Activated gamma-delta T cell treated with Interleukin-2 at 50 U/mL for 16 hours (primary cell): ENCODE results near the gene HOXD4.

Experiments used
- DNase-seq: peaks from one replicate; pipeline ENCODE4 v3.0.0-alpha.2; 2020

HOXD4 gene

DNA sequence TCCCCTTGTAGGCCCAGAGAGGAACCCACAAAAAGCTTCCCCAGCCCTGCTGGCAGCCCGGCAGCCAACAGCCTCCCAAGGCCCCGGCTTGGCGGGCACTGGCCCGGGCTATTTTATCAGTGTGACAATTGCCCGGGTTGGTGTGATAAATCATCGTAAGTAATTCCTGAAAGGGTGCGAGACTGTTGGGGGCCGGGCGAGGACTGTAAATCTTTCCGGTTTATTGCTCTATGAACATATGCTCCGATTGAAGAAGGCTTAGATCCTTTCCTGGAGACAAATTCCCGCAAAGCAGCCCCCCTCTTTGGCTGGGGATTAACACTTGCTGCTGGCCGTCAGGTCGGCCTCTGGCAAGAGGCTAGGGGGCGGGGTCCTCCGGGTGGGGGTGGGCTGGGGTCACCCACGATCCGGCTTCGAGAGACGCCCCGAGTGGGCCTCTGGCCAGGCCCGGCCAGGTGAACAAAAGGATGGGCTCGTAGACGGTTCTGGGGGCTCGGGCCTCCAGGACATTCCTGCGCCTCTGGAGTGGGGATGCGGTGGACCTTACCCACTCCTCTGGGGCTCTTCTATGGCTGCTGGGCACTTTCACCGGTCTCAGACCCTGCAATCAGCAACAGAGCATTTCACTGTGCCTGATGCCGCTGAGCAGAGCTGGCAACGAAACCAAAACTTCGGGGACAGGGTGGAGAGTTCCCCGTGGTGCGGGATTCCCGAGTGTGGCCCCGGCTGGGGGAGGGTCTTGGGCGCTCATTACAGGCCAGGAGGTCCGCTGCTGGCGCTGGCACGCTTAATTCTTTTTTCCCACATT is 7.7 kb downstream of the HOXD4 start:
- no peak for DNase-seq

DNA sequence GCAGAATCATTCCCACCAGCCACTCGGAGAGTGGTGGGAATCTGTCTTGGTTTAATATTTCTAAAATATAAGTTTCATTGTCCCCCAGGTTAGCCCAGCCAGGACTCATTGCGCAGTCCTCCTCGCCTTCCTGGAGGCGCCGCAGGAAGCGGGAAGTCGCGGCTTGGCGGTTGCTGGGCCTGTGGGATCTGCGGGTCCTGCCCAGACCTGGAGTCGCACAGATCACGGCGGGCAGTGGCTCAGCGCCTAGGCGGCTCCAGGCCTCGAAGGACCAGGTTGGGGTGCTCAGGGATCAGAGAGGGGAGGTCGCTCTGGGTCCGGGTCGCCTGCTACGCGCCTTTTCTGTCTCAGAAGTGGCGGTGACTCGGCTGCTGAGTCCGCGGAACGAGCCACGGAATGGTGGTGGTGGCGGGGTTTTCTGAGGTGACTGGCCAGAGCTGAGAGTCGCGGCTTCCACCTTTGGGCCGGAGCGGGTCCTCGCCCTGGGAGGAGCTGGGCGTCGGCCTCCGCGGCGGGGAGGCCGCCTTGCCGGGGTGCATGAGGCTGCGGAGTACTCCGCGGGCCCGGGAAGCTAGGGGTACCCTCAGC is 8.4 kb downstream of the HOXD4 start:
- DNase-seq = no peak

DNA sequence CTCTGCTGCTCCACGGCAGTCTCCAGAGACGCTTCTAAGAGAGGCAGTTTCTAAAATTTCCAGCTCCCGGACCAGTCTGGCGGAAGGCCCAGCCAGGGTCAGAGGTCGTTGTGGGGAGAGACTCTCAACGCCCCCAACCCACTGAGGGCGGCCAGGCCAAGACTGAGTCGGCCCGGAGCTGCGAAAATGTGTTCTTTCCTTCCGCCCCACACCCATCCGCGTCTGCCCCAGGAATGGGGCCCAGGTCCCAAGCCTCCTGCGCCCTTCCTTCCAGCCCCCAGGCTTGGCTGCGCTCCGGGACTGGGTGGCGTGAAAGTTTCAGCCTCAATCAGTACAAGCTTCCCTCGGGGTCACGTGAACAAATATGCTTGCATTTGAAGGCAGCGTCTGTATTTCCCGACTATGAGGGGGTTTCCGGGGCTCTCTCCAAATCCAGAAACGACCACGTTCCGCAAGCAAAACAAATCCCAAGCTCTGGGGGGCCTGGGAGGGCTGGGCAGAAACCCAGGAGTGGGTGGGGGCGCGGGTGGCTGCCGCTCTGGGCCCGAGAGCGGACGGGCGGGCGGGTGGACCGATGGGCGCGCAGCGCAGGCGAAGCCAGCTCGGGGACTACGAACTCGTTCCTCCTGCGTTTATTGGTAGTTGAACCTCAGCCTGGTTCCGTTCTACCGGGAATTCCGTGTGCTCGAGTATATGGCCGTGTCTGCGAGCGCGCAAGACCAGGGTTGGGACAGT is 9.1 kb downstream of the HOXD4 start:
- no peak for DNase-seq

GRCh38 chr2:176160986-176161824 is 9.9 kb downstream of the HOXD4 start:
- DNase-seq = no peak

DNA sequence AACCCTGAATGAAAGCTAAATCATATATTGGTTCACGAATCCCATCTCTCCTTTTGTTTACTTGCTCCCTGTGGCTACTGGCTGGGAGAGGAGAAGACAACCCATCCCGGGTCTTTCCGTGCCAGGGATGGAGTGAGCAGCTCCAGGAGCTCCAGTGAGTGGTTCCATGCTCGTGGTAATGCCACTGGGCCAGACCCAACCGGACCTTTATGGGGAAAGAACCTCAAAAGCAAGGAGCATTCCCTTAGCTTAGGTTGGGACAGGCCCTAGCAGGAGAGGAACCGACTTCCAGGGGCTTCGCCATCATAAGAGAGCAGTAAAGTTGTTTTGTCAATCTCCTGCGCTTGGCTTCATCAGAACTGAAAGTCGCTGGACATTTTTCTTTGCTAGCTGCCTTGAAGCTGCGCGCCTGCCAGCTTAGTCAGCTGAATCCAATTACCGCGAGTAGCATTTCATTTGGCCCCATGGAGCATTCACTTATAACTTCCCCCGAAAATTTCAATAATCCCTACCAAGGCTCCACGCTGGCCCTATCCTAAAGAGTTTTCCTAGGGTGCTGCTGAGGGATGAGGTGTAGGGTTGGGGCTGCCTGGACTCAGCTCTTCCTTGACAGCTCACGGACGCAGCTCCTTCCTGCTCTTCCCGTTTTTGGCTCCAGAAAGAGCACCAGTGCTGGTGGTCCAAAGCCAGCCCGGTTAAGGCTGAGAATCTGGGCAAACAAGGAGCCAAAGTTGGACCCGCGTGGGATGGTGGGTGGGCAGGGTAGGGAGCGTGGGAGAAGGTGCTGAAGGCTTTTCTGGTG is 10.7 kb downstream of the HOXD4 start:
- no peak for DNase-seq

GRCh38 chr2:176162911-176163671 is 11.7 kb downstream of the HOXD4 start:
- no peak for DNase-seq

- DNase-seq = no peak
Observed at GRCh38 chr2:176163672-176164056, 12.3 kb downstream of the HOXD4 start.

DNA sequence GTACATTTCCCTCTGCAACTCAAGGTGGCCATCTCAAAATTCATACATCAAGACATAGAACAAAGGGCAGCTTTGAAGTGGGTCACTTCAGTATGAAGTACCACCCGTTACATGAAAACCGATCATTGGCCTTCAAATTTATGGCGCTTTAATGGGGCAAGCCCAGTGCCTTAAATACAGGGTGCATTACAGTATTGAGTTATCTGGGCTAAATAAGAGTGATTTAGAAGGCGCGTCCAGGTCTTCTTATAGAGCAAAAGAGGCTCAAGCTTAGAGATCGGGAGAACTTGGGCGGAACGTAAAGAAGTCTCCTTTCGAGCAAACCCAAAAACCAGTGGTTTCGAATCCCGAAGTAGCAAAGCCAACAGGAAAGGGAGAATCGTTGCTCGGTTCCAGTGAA is 12.9 kb downstream of the HOXD4 start:
- DNase-seq = no peak

DNA sequence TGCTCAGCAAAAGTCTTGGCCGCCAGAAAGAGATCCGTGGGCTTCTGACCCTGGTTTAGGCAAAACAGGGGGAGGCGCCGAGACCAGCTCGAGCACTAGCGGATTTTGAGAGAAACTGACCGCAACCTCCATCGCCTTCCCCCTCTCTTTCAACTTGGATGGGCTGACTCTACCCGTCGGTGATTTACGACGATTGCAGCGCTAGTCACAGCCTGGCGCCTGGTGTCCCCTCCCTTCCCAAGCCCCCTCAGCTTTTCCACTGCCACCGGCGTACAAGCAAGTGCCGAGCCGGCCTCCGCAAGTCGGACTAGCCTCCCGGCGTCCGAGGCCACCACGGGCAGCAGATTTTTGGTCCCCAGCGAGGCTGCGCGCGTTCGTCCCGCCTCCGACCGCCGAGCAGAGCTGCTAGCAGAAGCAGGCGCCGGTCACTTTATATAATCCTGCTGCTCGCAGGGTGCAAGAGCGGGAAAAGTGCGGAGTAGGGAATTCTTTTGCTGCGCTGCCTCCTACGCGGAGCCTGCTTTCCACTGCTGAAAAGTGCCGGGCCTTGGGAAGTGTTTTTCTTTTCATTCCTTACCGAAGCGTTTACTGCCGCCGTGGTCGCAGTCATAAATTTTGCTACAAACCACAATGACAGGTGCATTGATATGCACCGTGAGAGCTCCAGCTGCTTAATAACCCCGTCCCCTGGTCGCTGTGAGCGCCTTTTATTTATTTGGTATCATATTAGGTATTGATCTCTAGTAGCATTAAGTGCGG is 13.4 kb downstream of the HOXD4 start:
- DNase-seq = no peak

GRCh38 chr2:176165370-176166050 is 14.2 kb downstream of the HOXD4 start:
- no peak for DNase-seq

DNA sequence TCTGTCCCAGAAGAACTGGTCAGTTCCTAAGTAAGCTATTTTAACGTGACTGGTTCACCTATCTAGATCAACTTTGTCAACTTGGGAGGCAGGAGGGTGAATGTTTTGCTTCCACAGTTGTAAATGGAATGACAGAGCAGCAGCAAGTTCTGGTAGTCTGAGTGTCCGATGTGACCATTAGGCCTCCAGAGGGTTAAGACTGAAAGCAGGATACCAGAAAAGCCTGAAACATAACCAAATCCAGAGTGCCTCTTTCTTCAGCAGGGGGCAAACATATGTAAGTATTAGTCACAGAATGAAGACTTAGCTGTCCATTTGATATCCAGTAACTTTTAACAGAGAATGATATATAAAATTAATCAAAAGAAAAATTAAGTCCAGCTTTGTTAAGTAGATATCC is 14.9 kb downstream of the HOXD4 start:
- no peak for DNase-seq

- no peak for DNase-seq
Observed at GRCh38 chr2:176167398-176167797, 16.0 kb downstream of the HOXD4 start.

GRCh38 chr2:176169181-176169580 is 17.8 kb downstream of the HOXD4 start:
- DNase-seq = no peak

DNA sequence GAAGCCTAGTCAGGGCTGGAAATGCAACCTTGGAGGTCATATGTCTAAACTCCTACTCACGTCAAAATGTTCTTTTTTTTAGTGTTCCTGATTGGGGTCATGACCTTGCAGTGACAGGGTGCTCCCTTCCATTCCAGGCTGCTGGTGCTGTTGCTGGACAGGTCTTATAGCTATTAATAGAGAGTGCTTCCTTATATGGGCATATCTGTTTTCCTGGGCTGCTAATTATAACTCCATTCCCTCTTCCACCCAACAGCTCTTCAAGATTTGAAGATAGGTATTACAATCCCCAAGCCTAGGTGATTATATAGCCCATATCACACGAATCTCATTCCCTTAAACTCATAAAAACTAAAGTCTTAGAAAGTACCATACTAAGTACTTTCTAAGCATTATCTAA is 18.4 kb downstream of the HOXD4 start:
- no peak for DNase-seq

GRCh38 chr2:176170602-176171305 is 19.4 kb downstream of the HOXD4 start:
- no peak for DNase-seq

- DNase-seq = no peak
Observed at GRCh38 chr2:176171351-176172006, 20.1 kb downstream of the HOXD4 start.

GRCh38 chr2:176172007-176172894 is 20.9 kb downstream of the HOXD4 start:
- DNase-seq = no peak
